Measurements from ENCODE around the gene VTI1A. TPM values are rescaled to one million over a fixed set of nuclear protein-coding genes. Genes with fewer than 3 reads are reported as not detected.

VTI1A gene
- total RNA-seq, 1 donor from 2014 or later: 33.3 TPM

DNA sequence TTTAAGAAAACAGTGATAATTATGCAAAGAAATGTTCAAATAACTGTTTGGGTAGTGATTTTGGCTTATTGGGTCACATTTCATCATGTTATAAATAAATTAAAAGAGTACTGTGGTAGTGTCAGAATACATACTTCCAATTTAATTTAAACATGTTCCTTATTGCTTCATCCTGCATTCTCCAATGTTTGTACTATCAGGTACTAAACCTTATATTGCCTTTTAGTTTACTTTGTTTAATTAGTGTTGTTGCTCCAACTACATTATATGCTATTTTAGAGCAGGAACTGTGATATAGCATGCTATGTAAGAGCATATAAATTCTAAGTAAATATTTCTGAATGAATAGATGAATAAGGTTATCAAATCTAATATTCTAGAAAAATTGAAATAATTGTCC lies 40.9 kb downstream of the VTI1A start:
- no peaks in the 10 kb centered on the region for H3K27me3 Mint-ChIP-seq (ENCODE audit: low read depth, unreplicated experiment)
- DNase-seq (ENCODE audit: low read depth) (no peak), FAIRE-seq (no peak)
- no peaks in the 10 kb centered on the region for H3K36me3 Mint-ChIP-seq (ENCODE audit: low read depth, unreplicated experiment)
- H3K9ac ChIP-seq (ENCODE audit: low read length): no peak overlapping the region
- H3K9me3 ChIP-seq (ENCODE audit: insufficient read depth, low read depth, low read length): no peaks in the 10 kb centered on the region
- H3K9me3 Mint-ChIP-seq (ENCODE audit: unreplicated experiment): no peaks in the 10 kb centered on the region
- no peak overlapping the region for H3K4me2 ChIP-seq (ENCODE audit: low read length)
- no peak overlapping the region for H3K4me3 Mint-ChIP-seq (ENCODE audit: unreplicated experiment)
- no peak overlapping the region for H3K27ac Mint-ChIP-seq (ENCODE audit: unreplicated experiment)
- H3K27me3 ChIP-seq (ENCODE audit: insufficient read depth, low read length): no peaks in the 10 kb centered on the region
- H3K4me3 ChIP-seq (ENCODE audit: insufficient read depth, low read depth, low read length): no peak overlapping the region
- peaks cover 3% of the 10 kb centered on the region for H3K4me1 ChIP-seq (ENCODE audit: insufficient read depth, low read length)
- H3K4me1 Mint-ChIP-seq (ENCODE audit: low read depth, unreplicated experiment): peaks cover 8% of the 10 kb centered on the region
- H3K27ac ChIP-seq (ENCODE audit: low read depth, low read length): no peak overlapping the region
- peaks cover 4% of the 10 kb centered on the region for H4K20me1 ChIP-seq (ENCODE audit: insufficient read depth, low read length)
- H3K36me3 ChIP-seq (ENCODE audit: insufficient read depth, low read length): no peaks in the 10 kb centered on the region
- peaks cover 4% of the 10 kb centered on the region for H3K79me2 ChIP-seq (ENCODE audit: insufficient read depth, low read length)
- no peak for TF ChIP-seq CTCF (IDR thresholded peaks at IDR 0.05; ENCODE audit: insufficient read depth, low read depth, low read length)
- no peak overlapping the region for H2AFZ ChIP-seq (ENCODE audit: low read depth, low read length)

DNA sequence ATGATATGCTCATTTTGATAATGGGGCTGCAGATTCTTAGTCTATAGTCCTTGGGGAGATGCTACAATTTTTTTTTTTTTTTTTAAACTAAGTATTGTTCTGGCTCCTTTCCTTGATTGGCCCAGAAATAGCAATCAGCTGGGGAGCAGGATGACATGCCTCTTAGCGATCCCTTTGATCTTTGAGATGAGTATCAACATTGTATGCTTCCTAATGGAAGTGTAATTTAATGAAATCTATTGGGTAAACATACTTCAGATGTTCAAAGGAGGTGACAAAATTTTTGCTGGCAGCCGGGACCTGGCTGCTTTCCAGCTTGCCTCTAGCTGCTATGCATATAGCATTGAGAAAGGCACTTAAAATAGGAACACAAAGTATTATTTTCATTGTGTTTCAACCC lies 43.5 kb downstream of the VTI1A start:
- no peak for DNase-seq (ENCODE audit: low read depth)
- no peaks in the 10 kb centered on the region for H3K36me3 Mint-ChIP-seq (ENCODE audit: low read depth, unreplicated experiment)
- no peak overlapping the region for H2AFZ ChIP-seq (ENCODE audit: low read depth, low read length)
- peaks cover 4% of the 10 kb centered on the region for H4K20me1 ChIP-seq (ENCODE audit: insufficient read depth, low read length)
- peaks cover 8% of the 10 kb centered on the region for H3K4me1 Mint-ChIP-seq (ENCODE audit: low read depth, unreplicated experiment)
- H3K4me2 ChIP-seq (ENCODE audit: low read length): peak overlapping the region; percentile 35
- H3K9me3 Mint-ChIP-seq (ENCODE audit: unreplicated experiment): no peaks in the 10 kb centered on the region
- H3K4me3 ChIP-seq (ENCODE audit: insufficient read depth, low read depth, low read length): no peak overlapping the region
- peaks cover 4% of the 10 kb centered on the region for H3K79me2 ChIP-seq (ENCODE audit: insufficient read depth, low read length)
- no peak overlapping the region for H3K27ac Mint-ChIP-seq (ENCODE audit: unreplicated experiment)
- FAIRE-seq: no peak
- H3K4me3 Mint-ChIP-seq (ENCODE audit: unreplicated experiment): no peak overlapping the region
- H3K27ac ChIP-seq (ENCODE audit: low read depth, low read length): no peak overlapping the region
- H3K4me1 ChIP-seq (ENCODE audit: insufficient read depth, low read length): peaks cover 3% of the 10 kb centered on the region
- H3K36me3 ChIP-seq (ENCODE audit: insufficient read depth, low read length): no peaks in the 10 kb centered on the region
- H3K9me3 ChIP-seq (ENCODE audit: insufficient read depth, low read depth, low read length): no peaks in the 10 kb centered on the region
- TF ChIP-seq CTCF (IDR thresholded peaks at IDR 0.05; ENCODE audit: insufficient read depth, low read depth, low read length): no peak
- H3K9ac ChIP-seq (ENCODE audit: low read length): no peak overlapping the region
- H3K27me3 ChIP-seq (ENCODE audit: insufficient read depth, low read length): no peaks in the 10 kb centered on the region
- H3K27me3 Mint-ChIP-seq (ENCODE audit: low read depth, unreplicated experiment): no peaks in the 10 kb centered on the region

GRCh38 chr10:112491144-112491543 lies 44.1 kb downstream of the VTI1A start:
- no peak overlapping the region for H3K4me3 Mint-ChIP-seq (ENCODE audit: unreplicated experiment)
- H3K9ac ChIP-seq (ENCODE audit: low read length): no peak overlapping the region
- H3K27ac Mint-ChIP-seq (ENCODE audit: unreplicated experiment): peak overlapping the region; percentile 34
- H3K4me1 ChIP-seq (ENCODE audit: insufficient read depth, low read length): peaks cover 3% of the 10 kb centered on the region
- H3K9me3 ChIP-seq (ENCODE audit: insufficient read depth, low read depth, low read length): no peaks in the 10 kb centered on the region
- FAIRE-seq (no peak), DNase-seq (ENCODE audit: low read depth) (peak; percentile 34)
- no peak overlapping the region for H2AFZ ChIP-seq (ENCODE audit: low read depth, low read length)
- no peaks in the 10 kb centered on the region for H3K27me3 Mint-ChIP-seq (ENCODE audit: low read depth, unreplicated experiment)
- no peak overlapping the region for H3K27ac ChIP-seq (ENCODE audit: low read depth, low read length)
- no peak overlapping the region for H3K4me3 ChIP-seq (ENCODE audit: insufficient read depth, low read depth, low read length)
- peaks cover 4% of the 10 kb centered on the region for H4K20me1 ChIP-seq (ENCODE audit: insufficient read depth, low read length)
- H3K36me3 ChIP-seq (ENCODE audit: insufficient read depth, low read length): no peaks in the 10 kb centered on the region
- H3K79me2 ChIP-seq (ENCODE audit: insufficient read depth, low read length): peaks cover 4% of the 10 kb centered on the region
- TF ChIP-seq EZH2 (IDR thresholded peaks at IDR 0.05; ENCODE audit: insufficient read depth, low read length): no peak
- TF ChIP-seq CTCF (IDR thresholded peaks at IDR 0.05; ENCODE audit: insufficient read depth, low read depth, low read length): no peak
- H3K4me1 Mint-ChIP-seq (ENCODE audit: low read depth, unreplicated experiment): peaks cover 8% of the 10 kb centered on the region
- H3K27me3 ChIP-seq (ENCODE audit: insufficient read depth, low read length): no peaks in the 10 kb centered on the region
- H3K9me3 Mint-ChIP-seq (ENCODE audit: unreplicated experiment): no peaks in the 10 kb centered on the region
- H3K36me3 Mint-ChIP-seq (ENCODE audit: low read depth, unreplicated experiment): no peaks in the 10 kb centered on the region
- H3K4me2 ChIP-seq (ENCODE audit: low read length): peak overlapping the region; percentile 35

Measured in astrocyte (in vitro differentiated cells and primary cell).